HepG2 (cell line): ENCODE measurements around the gene CNNM3. TPM values are rescaled to one million over a fixed set of nuclear protein-coding genes. Genes with fewer than 3 reads are reported as not detected.
A peak's percentile ranks its signal among the peaks of the same experiment; 100 is the strongest.

Experiments used
- ATM ChIP-seq: fragments of 450-650 bp; IDR thresholded peaks from 2 replicates; pipeline ENCODE4 v1.7.1; 2017; ENCODE audit warnings: mild to moderate bottlenecking, borderline replicate concordance
- CHCHD3 ChIP-seq: sonication (generic); formaldehyde crosslinking; IDR thresholded peaks from 2 replicates; pipeline ENCODE4 v1.8.0; 2022; ENCODE audit warnings: mild to moderate bottlenecking, missing genetic modification reagents, moderate library complexity
- E2F5 ChIP-seq: sonication (generic); formaldehyde crosslinking; conservative IDR thresholded peaks from 2 replicates; pipeline ENCODE4 v1.4.0; 2020; ENCODE audit warnings: missing genetic modification reagents
- GTF3A ChIP-seq: sonication (generic); formaldehyde crosslinking; conservative IDR thresholded peaks from 2 replicates; pipeline ENCODE4 v1.4.0; 2020; ENCODE audit warnings: mild to moderate bottlenecking, missing genetic modification reagents
- KDM1A ChIP-seq: IDR thresholded peaks from 2 replicates; pipeline ENCODE4 v1.6.1; 2016; ENCODE audit warnings: missing compliant biosample characterization
- KLF15 ChIP-seq: sonication (generic); formaldehyde crosslinking; IDR thresholded peaks from 2 replicates; pipeline ENCODE4 v1.8.1; 2023; ENCODE audit warnings: borderline replicate concordance, mild to moderate bottlenecking, inconsistent platforms, missing genetic modification reagents, mixed read lengths
- MIER2 ChIP-seq: IDR thresholded peaks from 2 replicates; pipeline ENCODE4 v1.6.1; 2016; ENCODE audit warnings: missing biosample characterization, missing genetic modification reagents
- MTF1 ChIP-seq: sonication (generic); formaldehyde crosslinking; IDR thresholded peaks from 2 replicates; pipeline ENCODE4 v1.5.0; 2020; ENCODE audit warnings: missing genetic modification reagents
- MYNN ChIP-seq: sonication (generic); formaldehyde crosslinking; IDR thresholded peaks from 2 replicates; pipeline ENCODE4 v1.4.0; 2020; ENCODE audit warnings: mild to moderate bottlenecking, low read depth, missing genetic modification reagents
- PHF20 ChIP-seq: sonication (generic); formaldehyde crosslinking; IDR thresholded peaks from 2 replicates; pipeline ENCODE4 v1.5.0; 2020; ENCODE audit warnings: mild to moderate bottlenecking, missing genetic modification reagents
- POLR2G ChIP-seq: fragments of 200-400 bp; formaldehyde crosslinking; IDR thresholded peaks from 2 replicates; pipeline ENCODE4 v1.6.1; 2018; ENCODE audit warnings: mild to moderate bottlenecking, low read depth, low read length, moderate library complexity
- SOX6 ChIP-seq, 2 experiments: fragments of 450-650 bp in 1 of 2; sonication (generic) in 1 of 2; formaldehyde crosslinking in 1 of 2; IDR thresholded peaks; 2 replicates each; pipeline versions ENCODE4 v1.4.0 to v1.6.1; 2017 to 2020; ENCODE audit warnings: antibody characterized with exemption in 1 of 2, mild to moderate bottlenecking in 1 of 2, missing genetic modification reagents in 1 of 2
- SRY ChIP-seq: sonication (generic); formaldehyde crosslinking; IDR thresholded peaks from 2 replicates; pipeline ENCODE4 v1.8.0; 2022; ENCODE audit warnings: mild to moderate bottlenecking, missing genetic modification reagents
- TFDP1 ChIP-seq: IDR thresholded peaks from 2 replicates; pipeline ENCODE4 v1.6.1; 2016; ENCODE audit warnings: missing compliant biosample characterization, missing genetic modification reagents, borderline replicate concordance
- TOPORS ChIP-seq: sonication (generic); formaldehyde crosslinking; IDR thresholded peaks from 2 replicates; pipeline ENCODE4 v1.8.0; 2023; ENCODE audit warnings: mild to moderate bottlenecking, missing genetic modification reagents
- ZBTB20 ChIP-seq: sonication (generic); formaldehyde crosslinking; IDR thresholded peaks from 2 replicates; pipeline ENCODE4 v1.8.1; 2023; ENCODE audit warnings: missing genetic modification reagents, low read depth, mild to moderate bottlenecking, borderline replicate concordance
- ZBTB37 ChIP-seq: sonication (generic); formaldehyde crosslinking; IDR thresholded peaks from 2 replicates; pipeline ENCODE4 v1.4.0; 2020; ENCODE audit warnings: mild to moderate bottlenecking, missing genetic modification reagents
- ZBTB38 ChIP-seq: sonication (generic); formaldehyde crosslinking; IDR thresholded peaks from 2 replicates; pipeline ENCODE4 v1.5.1; 2020; ENCODE audit warnings: mild to moderate bottlenecking, missing genetic modification reagents
- ZFP62 ChIP-seq: sonication (generic); formaldehyde crosslinking; IDR thresholded peaks from 2 replicates; pipeline ENCODE4 v1.4.0; 2020; ENCODE audit warnings: missing genetic modification reagents
- ZNF264 ChIP-seq: sonication (generic); formaldehyde crosslinking; IDR thresholded peaks from 2 replicates; pipeline ENCODE4 v1.4.0; 2020; ENCODE audit warnings: missing genetic modification reagents
- ZNF333 ChIP-seq: sonication (generic); formaldehyde crosslinking; IDR thresholded peaks from 2 replicates; pipeline ENCODE4 v1.4.0; 2020; ENCODE audit warnings: mild to moderate bottlenecking, missing genetic modification reagents, borderline replicate concordance
- ZNF501 ChIP-seq: sonication (generic); formaldehyde crosslinking; IDR thresholded peaks from 2 replicates; pipeline ENCODE4 v1.5.1; 2020; ENCODE audit warnings: mild to moderate bottlenecking, moderate library complexity, missing genetic modification reagents
- ZNF563 ChIP-seq: sonication (generic); formaldehyde crosslinking; IDR thresholded peaks from 2 replicates; pipeline ENCODE4 v1.8.0; 2022; ENCODE audit warnings: mild to moderate bottlenecking, moderate library complexity, missing genetic modification reagents
- ZNF660 ChIP-seq: sonication (generic); formaldehyde crosslinking; IDR thresholded peaks from 2 replicates; pipeline ENCODE4 v1.5.1; 2020; ENCODE audit warnings: mild to moderate bottlenecking, low read depth, missing genetic modification reagents, borderline replicate concordance
- ZNF749 ChIP-seq: sonication (generic); formaldehyde crosslinking; IDR thresholded peaks from 2 replicates; pipeline ENCODE4 v1.8.0; 2022; ENCODE audit warnings: mild to moderate bottlenecking, missing genetic modification reagents, moderate library complexity, borderline replicate concordance
- polyA plus RNA-seq, 8 experiments: library from polyadenylated mRNA; depleted of rRNA in 3 of 8; stranded (reverse) in 7 of 8; unstranded in 1 of 8; fragments of >200 nt; fragmentation: Illumina TruSeq in 4 of 8; extraction: Trizol in 4 of 8; gene quantifications; 2 replicates each; pipeline versions ENCODE4 v1.2.1 to v1.2.3, GENCODE V29; 2011 to 2016; ENCODE audit warnings: low read depth in 4 of 8, missing spikeins in 1 of 8, mixed read lengths in 1 of 8; ENCODE audit not compliant: insufficient read depth in 1 of 8
- total RNA-seq, 5 experiments: library from RNA; depleted of rRNA; stranded (reverse); fragments of >200 nt; fragmentation: Illumina TruSeq; extraction: Trizol; gene quantifications; 2 replicates each; pipeline ENCODE4 v1.2.3, GENCODE V29; 2016; ENCODE audit warnings: low read depth in 1 of 5

CNNM3 gene
- total and polyA plus RNA-seq, 2 of the 13 experiments (the other 11 are each of a cell fraction or from before 2014, with no cell fraction given), result 21.2 to 27.9 TPM

- TF ChIP-seq POLR2G, result peak; percentile 93; the same call in 1 of the 2 replicates
- TF ChIP-seq MYNN (CRISPR knock-in tag), result 0 out of 2 replicates have a peak, but pooled peaks have one; percentile 60
- TF ChIP-seq ZBTB20 (CRISPR knock-in tag), result 0 out of 2 replicates have a peak, but pooled peaks have one; percentile 30
- TF ChIP-seq KDM1A, result 0 out of 2 replicates have a peak, but pooled peaks have one; percentile 26
- 0 out of 2 replicates have a peak, but pooled peaks have one; percentile 27 for TF ChIP-seq ZNF660
- TF ChIP-seq ZBTB37 (CRISPR knock-in tag), result peak; percentile 39; the same call in 1 of the 2 replicates
- no peak for TF ChIP-seq ATM
- no peak for TF ChIP-seq ZNF333 (CRISPR knock-in tag)
- TF ChIP-seq SOX6 (IDR thresholded peaks at IDR 0.05), result no peak
- peak; percentile 65; the same call in 1 of the 2 replicates for TF ChIP-seq SOX6 (CRISPR knock-in tag; IDR thresholded peaks at IDR 0.05)
- no peak for TF ChIP-seq ZFP62
- TF ChIP-seq SRY (CRISPR knock-in tag), result 0 out of 2 replicates have a peak, but pooled peaks have one; percentile 92
- TF ChIP-seq MTF1 (CRISPR knock-in tag), result no peak; the same call in 1 of the 2 replicates
- peak; percentile 19; the same call in 1 of the 2 replicates for TF ChIP-seq ZNF563 (CRISPR knock-in tag)
- peak; percentile 58; the same call in 1 of the 2 replicates for TF ChIP-seq TFDP1 (CRISPR knock-in tag)
- TF ChIP-seq TOPORS (CRISPR knock-in tag), result 0 out of 2 replicates have a peak, but pooled peaks have one; percentile 30
- TF ChIP-seq ZNF264, result peak; percentile 67
- peak; percentile 36; the same call in 1 of the 2 replicates for TF ChIP-seq GTF3A
- TF ChIP-seq CHCHD3, result 0 out of 2 replicates have a peak, but pooled peaks have one; percentile 37
- TF ChIP-seq ZNF501 (CRISPR knock-in tag), result peak; percentile 45
- no peak for TF ChIP-seq E2F5 (CRISPR knock-in tag)
- TF ChIP-seq ZBTB38 (CRISPR knock-in tag), result peak; percentile 12; the same call in 1 of the 2 replicates
- 0 out of 2 replicates have a peak, but pooled peaks have one; percentile 34 for TF ChIP-seq MIER2 (CRISPR knock-in tag)
- TF ChIP-seq ZNF749, result 0 out of 2 replicates have a peak, but pooled peaks have one; percentile 22
- peak; percentile 18 for TF ChIP-seq PHF20
- TF ChIP-seq KLF15, result 0 out of 2 replicates have a peak, but pooled peaks have one; percentile 79
Measured at GRCh38 chr2:96867756-96868554, 51.9 kb downstream of the CNNM3 start (continued).
